SH-SY5Y (cell line): ENCODE measurements around the gene ZBBX.

Source experiments
- GATA2 ChIP-seq: IDR thresholded peaks from 2 replicates; pipeline ENCODE4 v1.6.1; 2011; ENCODE audit warnings: mild to moderate bottlenecking, low read depth, low read length
- GATA3 ChIP-seq: IDR thresholded peaks from 2 replicates; pipeline ENCODE4 v1.6.1; 2011; ENCODE audit warnings: low read depth, mild to moderate bottlenecking, low read length, moderate library complexity

DNA sequence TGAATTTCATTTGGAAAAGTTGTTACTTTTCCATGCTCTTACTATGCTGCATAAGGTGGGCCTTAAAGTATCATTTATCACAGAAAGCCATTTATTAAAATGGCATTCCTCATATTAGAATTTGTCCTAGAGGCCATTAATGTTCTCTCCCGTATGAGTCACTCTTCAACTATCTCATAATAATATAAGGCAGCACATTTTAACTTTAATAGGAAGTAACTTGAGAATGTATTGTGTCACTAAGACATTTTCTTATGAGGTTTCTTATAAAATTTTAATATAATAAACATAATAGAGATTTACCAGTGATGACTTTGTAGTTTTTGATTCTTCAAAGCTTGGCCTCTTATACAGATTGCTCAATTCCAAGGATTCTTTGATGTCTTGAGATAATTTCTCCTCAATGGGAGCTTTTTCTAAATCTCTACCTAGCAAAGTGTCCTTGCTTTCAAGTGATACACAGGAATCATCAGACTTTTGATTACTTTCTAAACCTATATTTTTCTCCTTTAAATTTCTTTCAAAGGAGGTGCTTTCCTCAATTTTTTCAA, 74.7 kb downstream of the ZBBX start:
- no peak for TF ChIP-seq GATA2
- no peak for TF ChIP-seq GATA3
